ENCODE results near the gene PSMG3. TPM values are rescaled to one million over a fixed set of nuclear protein-coding genes. Genes with fewer than 3 reads are reported as not detected.

PSMG3 gene
- total RNA-seq, 2 experiments from 2014 or later = 33.1 to 33.3 TPM

GRCh38 chr7:1593904-1594421 is 24.1 kb upstream of the PSMG3 start:
- Mint-ChIP-seq H3K9me3 (ENCODE audit: insufficient read depth) (no peaks in the 10 kb centered on the region), H3K36me3 (ENCODE audit: low read depth) (peaks cover 2% of the 10 kb centered on the region), H3K4me1 (ENCODE audit: low read depth) (peaks cover 25% of the 10 kb centered on the region), H3K27me3 (ENCODE audit: low read depth) (peaks cover 31% of the 10 kb centered on the region), H3K27ac (no peak overlapping the region), H3K4me3 (no peak overlapping the region)
- ChIA-PET POLR2A (no interaction called here), CTCF (no interaction called here)
- DNase-seq (no peak), ATAC-seq (no peak)

- ChIA-PET CTCF (interaction anchor here (0.7 to 1.4 kb wide), 3 partner anchors 13 to 296 kb away, joined by 3 to 4 read pairs (median 3); no protein-coding TSS in a partner anchor), POLR2A (no interaction called here)
These were observed 23.4 kb upstream of the PSMG3 start for GRCh38 chr7:1593091-1593866.

GRCh38 chr7:1592299-1592871 is 22.6 kb upstream of the PSMG3 start:
- Mint-ChIP-seq H3K4me3 (peak overlapping the region; percentile 19), H3K4me1 (ENCODE audit: low read depth) (peaks cover 25% of the 10 kb centered on the region), H3K36me3 (ENCODE audit: low read depth) (peaks cover 2% of the 10 kb centered on the region), H3K9me3 (ENCODE audit: insufficient read depth) (no peaks in the 10 kb centered on the region), H3K27me3 (ENCODE audit: low read depth) (peaks cover 31% of the 10 kb centered on the region), H3K27ac (no peak overlapping the region)
- ATAC-seq = peak; percentile 29
- ChIA-PET POLR2A (no interaction called here), CTCF (interaction anchor here (0.7 to 1.4 kb wide), 3 partner anchors 12 to 297 kb away, joined by 3 to 4 read pairs (median 3); no protein-coding TSS in a partner anchor)
- DNase-seq = no peak

More at GRCh38 chr7:1593091-1593866, 23.4 kb upstream of the PSMG3 start:
- peaks cover 31% of the 10 kb centered on the region for H3K27me3 Mint-ChIP-seq (ENCODE audit: low read depth)
- no peak for ATAC-seq
- peak; percentile 28 for DNase-seq
- H3K4me3 Mint-ChIP-seq = no peak overlapping the region
- H3K36me3 Mint-ChIP-seq (ENCODE audit: low read depth) = peaks cover 2% of the 10 kb centered on the region
- H3K4me1 Mint-ChIP-seq (ENCODE audit: low read depth) = peaks cover 25% of the 10 kb centered on the region
- H3K9me3 Mint-ChIP-seq (ENCODE audit: insufficient read depth) = no peaks in the 10 kb centered on the region
- H3K27ac Mint-ChIP-seq = no peak overlapping the region

DNA sequence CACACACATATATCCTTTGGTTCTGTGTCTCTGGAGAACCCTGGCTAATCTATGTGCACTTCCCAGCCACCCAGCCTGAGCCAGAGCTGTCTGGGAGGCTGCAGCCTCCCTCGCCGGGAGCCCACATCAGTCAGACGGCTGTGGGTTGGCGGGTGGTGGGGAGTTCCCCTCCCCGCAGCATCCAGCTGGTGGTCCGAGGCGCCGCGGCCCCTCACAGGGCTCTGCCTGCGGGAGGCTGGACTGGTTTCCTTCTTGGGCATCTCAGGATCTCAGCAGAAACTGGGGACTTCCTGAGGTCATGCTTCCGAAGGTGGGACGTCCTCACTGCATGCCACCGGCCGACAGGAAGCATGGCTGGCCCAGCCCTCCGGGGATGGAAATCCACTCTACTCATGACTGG is 22.0 kb upstream of the PSMG3 start:
- Mint-ChIP-seq H3K4me3 (peak overlapping the region; percentile 19), H3K36me3 (ENCODE audit: low read depth) (peaks cover 2% of the 10 kb centered on the region), H3K4me1 (ENCODE audit: low read depth) (peaks cover 25% of the 10 kb centered on the region), H3K27me3 (ENCODE audit: low read depth) (peaks cover 31% of the 10 kb centered on the region), H3K9me3 (ENCODE audit: insufficient read depth) (no peaks in the 10 kb centered on the region), H3K27ac (no peak overlapping the region)
- peak; percentile 43 for ATAC-seq
- DNase-seq = no peak
- POLR2A ChIA-PET = no interaction called here
- CTCF ChIA-PET = interaction anchor here (1.4 kb wide), 1 partner anchor 11 kb away, joined by 3 read pairs; no protein-coding TSS in a partner anchor

DNA sequence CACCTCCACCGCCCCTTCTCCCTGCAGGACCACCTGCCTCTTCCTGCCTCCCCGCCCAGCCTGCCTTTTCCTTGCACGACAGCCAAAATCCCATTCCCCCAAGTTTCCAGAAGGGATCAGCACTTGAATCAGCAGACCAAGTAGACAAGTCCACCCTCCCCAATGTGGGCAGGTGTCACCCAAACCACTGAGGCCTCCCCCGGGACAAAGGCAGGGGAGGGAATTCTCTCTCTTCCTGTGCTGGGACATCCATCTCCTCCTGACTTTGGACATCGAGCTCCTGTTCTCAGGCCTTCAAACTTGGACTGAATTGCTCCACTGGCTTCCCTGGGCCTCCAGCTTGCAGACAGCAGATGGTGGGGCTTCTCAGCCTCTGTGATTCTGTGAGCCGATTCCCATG is 21.6 kb upstream of the PSMG3 start:
- H3K36me3 Mint-ChIP-seq (ENCODE audit: low read depth) = peaks cover 2% of the 10 kb centered on the region
- no peak for DNase-seq
- ChIA-PET CTCF (no interaction called here), POLR2A (no interaction called here)
- H3K4me3 Mint-ChIP-seq = no peak overlapping the region
- peaks cover 25% of the 10 kb centered on the region for H3K4me1 Mint-ChIP-seq (ENCODE audit: low read depth)
- ATAC-seq = no peak
- H3K27ac Mint-ChIP-seq = no peak overlapping the region
- peaks cover 31% of the 10 kb centered on the region for H3K27me3 Mint-ChIP-seq (ENCODE audit: low read depth)
- H3K9me3 Mint-ChIP-seq (ENCODE audit: insufficient read depth) = no peaks in the 10 kb centered on the region

DNA sequence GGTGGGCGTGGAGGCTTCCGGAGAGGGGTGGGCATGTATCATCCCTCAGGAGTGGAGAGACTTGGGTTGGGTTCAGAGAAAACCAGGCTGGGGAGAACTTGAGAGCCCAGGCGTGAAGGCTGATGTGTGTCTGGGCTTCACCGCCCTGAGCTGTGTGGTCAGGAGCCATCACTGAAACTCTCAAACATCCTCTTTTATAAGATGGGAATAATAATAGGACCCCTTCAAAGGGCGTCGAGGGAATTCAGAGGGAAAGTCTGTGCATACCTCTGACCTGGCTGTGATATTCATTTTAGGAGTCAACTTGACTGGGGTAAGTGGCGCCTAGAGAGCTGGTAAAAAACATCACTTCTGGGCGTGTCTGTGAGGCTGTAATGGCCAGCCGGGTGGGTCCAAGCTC is 21.1 kb upstream of the PSMG3 start:
- Mint-ChIP-seq H3K9me3 (ENCODE audit: insufficient read depth) (no peaks in the 10 kb centered on the region), H3K27ac (no peak overlapping the region), H3K36me3 (ENCODE audit: low read depth) (peaks cover 2% of the 10 kb centered on the region), H3K4me3 (no peak overlapping the region), H3K27me3 (ENCODE audit: low read depth) (peaks cover 31% of the 10 kb centered on the region), H3K4me1 (ENCODE audit: low read depth) (peaks cover 25% of the 10 kb centered on the region)
- ChIA-PET CTCF (interaction anchor here (0.5 kb wide), 1 partner anchor 107 kb away, joined by 3 read pairs; no protein-coding TSS in a partner anchor), POLR2A (no interaction called here)
- DNase-seq (no peak), ATAC-seq (no peak)

DNA sequence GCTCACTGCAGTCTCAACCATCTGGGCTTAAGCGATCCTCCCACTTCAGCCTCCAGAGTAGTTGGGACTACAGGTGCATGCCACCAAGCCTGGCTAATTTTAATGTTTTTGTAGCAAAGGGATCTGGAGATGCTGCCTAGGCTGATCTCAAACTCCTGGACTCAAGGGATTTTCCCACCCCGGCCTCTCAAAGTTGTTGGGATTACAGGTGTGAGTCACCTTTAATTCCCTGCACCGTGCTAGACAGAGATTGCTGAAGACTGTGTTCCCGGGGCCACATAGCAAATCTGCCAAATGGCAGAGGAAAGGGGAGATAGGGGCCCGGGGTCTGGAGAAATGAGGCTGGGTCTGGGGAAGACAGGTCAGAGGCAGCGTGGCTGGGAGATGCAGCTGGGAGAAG is 20.6 kb upstream of the PSMG3 start:
- CTCF ChIA-PET = interaction anchor here (0.5 kb wide), 1 partner anchor 108 kb away, joined by 3 read pairs; no protein-coding TSS in a partner anchor

DNA sequence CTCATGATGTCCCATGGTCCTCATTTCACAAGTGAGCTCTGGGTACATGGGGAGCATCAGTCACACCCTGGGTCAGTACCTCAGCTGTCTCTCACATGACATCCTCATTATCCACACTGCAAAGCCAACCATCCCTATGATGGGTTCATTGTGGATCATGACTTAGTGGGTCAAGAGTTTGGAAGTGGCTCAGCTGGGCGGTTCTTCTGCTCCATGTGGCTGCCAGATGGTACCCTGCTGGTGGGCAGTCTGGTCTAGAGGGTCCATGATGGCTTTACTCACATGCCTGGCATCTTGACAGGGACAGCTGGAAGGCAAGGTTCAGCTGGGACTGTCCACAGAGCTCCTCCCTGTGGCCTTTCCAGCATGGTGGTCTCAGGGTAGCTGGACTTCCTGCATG is 19.1 kb upstream of the PSMG3 start:
- POLR2A ChIA-PET = interaction anchor here (0.6 kb wide), 1 partner anchor 782 kb away, joined by 3 read pairs; no protein-coding TSS in a partner anchor
- Mint-ChIP-seq H3K4me3 (no peak overlapping the region), H3K4me1 (ENCODE audit: low read depth) (peaks cover 25% of the 10 kb centered on the region), H3K27me3 (ENCODE audit: low read depth) (peaks cover 30% of the 10 kb centered on the region), H3K36me3 (ENCODE audit: low read depth) (peaks cover 2% of the 10 kb centered on the region), H3K27ac (no peak overlapping the region), H3K9me3 (ENCODE audit: insufficient read depth) (no peaks in the 10 kb centered on the region)
- DNase-seq (no peak), ATAC-seq (no peak)
- CTCF ChIA-PET = interaction anchor here (1.6 kb wide), 1 partner anchor 10 kb away, joined by 4 read pairs; no protein-coding TSS in a partner anchor

More for the DNA sequence above, 20.6 kb upstream of the PSMG3 start:
- Mint-ChIP-seq H3K4me1 (ENCODE audit: low read depth) (peaks cover 25% of the 10 kb centered on the region), H3K9me3 (ENCODE audit: insufficient read depth) (no peaks in the 10 kb centered on the region), H3K27me3 (ENCODE audit: low read depth) (peaks cover 31% of the 10 kb centered on the region), H3K27ac (no peak overlapping the region), H3K36me3 (ENCODE audit: low read depth) (peaks cover 2% of the 10 kb centered on the region), H3K4me3 (no peak overlapping the region)
- no peak for ATAC-seq
- DNase-seq = no peak
- POLR2A ChIA-PET = no interaction called here

DNA sequence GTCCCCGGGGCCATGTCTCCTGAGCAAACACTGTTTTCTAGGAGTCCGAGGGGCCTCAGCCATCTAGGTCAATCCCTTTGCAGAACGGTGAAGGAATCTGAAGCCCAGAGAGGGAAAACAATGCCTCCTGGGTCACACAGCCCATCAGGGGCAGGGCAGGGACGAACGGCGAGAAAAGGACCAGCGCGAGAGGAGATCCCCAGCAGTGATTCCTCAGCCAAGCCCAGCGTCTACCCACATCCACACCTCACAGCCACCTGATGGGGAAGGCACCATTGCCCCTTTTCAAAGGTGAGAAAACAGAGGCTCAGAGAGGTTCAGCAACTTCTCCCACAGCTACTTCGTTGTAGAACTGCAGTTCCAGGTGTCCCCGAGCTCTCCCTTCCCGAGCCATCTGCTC is 17.9 kb upstream of the PSMG3 start:
- H3K27ac Mint-ChIP-seq = no peak overlapping the region
- no peak overlapping the region for H3K4me3 Mint-ChIP-seq
- peaks cover 23% of the 10 kb centered on the region for H3K27me3 Mint-ChIP-seq (ENCODE audit: low read depth)
- ChIA-PET POLR2A (no interaction called here), CTCF (no interaction called here)
- peaks cover 22% of the 10 kb centered on the region for H3K4me1 Mint-ChIP-seq (ENCODE audit: low read depth)
- H3K36me3 Mint-ChIP-seq (ENCODE audit: low read depth) = peaks cover 2% of the 10 kb centered on the region
- H3K9me3 Mint-ChIP-seq (ENCODE audit: insufficient read depth) = no peaks in the 10 kb centered on the region
- ATAC-seq = no peak
- DNase-seq = no peak

- DNase-seq (no peak), ATAC-seq (no peak)
- H3K9me3 Mint-ChIP-seq (ENCODE audit: insufficient read depth) = no peaks in the 10 kb centered on the region
- H3K36me3 Mint-ChIP-seq (ENCODE audit: low read depth) = peaks cover 2% of the 10 kb centered on the region
- H3K27ac Mint-ChIP-seq = no peak overlapping the region
- CTCF ChIA-PET = no interaction called here
- peaks cover 17% of the 10 kb centered on the region for H3K27me3 Mint-ChIP-seq (ENCODE audit: low read depth)
- H3K4me3 Mint-ChIP-seq = no peak overlapping the region
- POLR2A ChIA-PET = no interaction called here
- peaks cover 15% of the 10 kb centered on the region for H3K4me1 Mint-ChIP-seq (ENCODE audit: low read depth)
These were observed 17.2 kb upstream of the PSMG3 start for GRCh38 chr7:1586827-1587705.

GRCh38 chr7:1586126-1586826 is 16.4 kb upstream of the PSMG3 start:
- ChIA-PET POLR2A (no interaction called here), CTCF (no interaction called here)
- Mint-ChIP-seq H3K4me3 (no peak overlapping the region), H3K9me3 (ENCODE audit: insufficient read depth) (no peaks in the 10 kb centered on the region), H3K36me3 (ENCODE audit: low read depth) (peaks cover 2% of the 10 kb centered on the region), H3K27me3 (ENCODE audit: low read depth) (peaks cover 11% of the 10 kb centered on the region), H3K27ac (no peak overlapping the region), H3K4me1 (ENCODE audit: low read depth) (peaks cover 7% of the 10 kb centered on the region)
- no peak for ATAC-seq
- DNase-seq = no peak

All from activated CD8-positive, alpha-beta T cell treated with anti-CD3 and anti-CD28 coated beads, Interleukin-2, amount 10 ng/mL, durations not matched to agents 7 days and 5 days (primary cell).